ENCODE measurements around the gene IL6R.

- TF ChIP-seq CSDC2 (CRISPR knock-in tag; IDR thresholded peaks at IDR 0.05) (no peak), GLIS3 (CRISPR knock-in tag; IDR thresholded peaks at IDR 0.05) (no peak), RARB (CRISPR knock-in tag; IDR thresholded peaks at IDR 0.05) (no peak), OSR1 (CRISPR knock-in tag; IDR thresholded peaks at IDR 0.05) (no peak)
- TF ChIP-seq, protein P1, sequence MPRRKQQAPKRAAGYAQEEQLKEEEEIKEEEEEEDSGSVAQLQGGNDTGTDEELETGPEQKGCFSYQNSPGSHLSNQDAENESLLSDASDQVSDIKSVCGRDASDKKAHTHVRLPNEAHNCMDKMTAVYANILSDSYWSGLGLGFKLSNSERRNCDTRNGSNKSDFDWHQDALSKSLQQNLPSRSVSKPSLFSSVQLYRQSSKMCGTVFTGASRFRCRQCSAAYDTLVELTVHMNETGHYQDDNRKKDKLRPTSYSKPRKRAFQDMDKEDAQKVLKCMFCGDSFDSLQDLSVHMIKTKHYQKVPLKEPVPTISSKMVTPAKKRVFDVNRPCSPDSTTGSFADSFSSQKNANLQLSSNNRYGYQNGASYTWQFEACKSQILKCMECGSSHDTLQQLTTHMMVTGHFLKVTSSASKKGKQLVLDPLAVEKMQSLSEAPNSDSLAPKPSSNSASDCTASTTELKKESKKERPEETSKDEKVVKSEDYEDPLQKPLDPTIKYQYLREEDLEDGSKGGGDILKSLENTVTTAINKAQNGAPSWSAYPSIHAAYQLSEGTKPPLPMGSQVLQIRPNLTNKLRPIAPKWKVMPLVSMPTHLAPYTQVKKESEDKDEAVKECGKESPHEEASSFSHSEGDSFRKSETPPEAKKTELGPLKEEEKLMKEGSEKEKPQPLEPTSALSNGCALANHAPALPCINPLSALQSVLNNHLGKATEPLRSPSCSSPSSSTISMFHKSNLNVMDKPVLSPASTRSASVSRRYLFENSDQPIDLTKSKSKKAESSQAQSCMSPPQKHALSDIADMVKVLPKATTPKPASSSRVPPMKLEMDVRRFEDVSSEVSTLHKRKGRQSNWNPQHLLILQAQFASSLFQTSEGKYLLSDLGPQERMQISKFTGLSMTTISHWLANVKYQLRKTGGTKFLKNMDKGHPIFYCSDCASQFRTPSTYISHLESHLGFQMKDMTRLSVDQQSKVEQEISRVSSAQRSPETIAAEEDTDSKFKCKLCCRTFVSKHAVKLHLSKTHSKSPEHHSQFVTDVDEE (CRISPR knock-in tag; IDR thresholded peaks at IDR 0.05): no peak
- TF ChIP-seq, protein P2, sequence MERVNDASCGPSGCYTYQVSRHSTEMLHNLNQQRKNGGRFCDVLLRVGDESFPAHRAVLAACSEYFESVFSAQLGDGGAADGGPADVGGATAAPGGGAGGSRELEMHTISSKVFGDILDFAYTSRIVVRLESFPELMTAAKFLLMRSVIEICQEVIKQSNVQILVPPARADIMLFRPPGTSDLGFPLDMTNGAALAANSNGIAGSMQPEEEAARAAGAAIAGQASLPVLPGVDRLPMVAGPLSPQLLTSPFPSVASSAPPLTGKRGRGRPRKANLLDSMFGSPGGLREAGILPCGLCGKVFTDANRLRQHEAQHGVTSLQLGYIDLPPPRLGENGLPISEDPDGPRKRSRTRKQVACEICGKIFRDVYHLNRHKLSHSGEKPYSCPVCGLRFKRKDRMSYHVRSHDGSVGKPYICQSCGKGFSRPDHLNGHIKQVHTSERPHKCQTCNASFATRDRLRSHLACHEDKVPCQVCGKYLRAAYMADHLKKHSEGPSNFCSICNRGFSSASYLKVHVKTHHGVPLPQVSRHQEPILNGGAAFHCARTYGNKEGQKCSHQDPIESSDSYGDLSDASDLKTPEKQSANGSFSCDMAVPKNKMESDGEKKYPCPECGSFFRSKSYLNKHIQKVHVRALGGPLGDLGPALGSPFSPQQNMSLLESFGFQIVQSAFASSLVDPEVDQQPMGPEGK (CRISPR knock-in tag; IDR thresholded peaks at IDR 0.05; ENCODE audit: borderline replicate concordance): no peak
Measured at GRCh38 chr1:154414606-154415005, 9.5 kb downstream of the IL6R start.

Data from SK-N-SH treated with all-trans-retinoic acid at 6 μM for 48 hours (cell line).